ENCODE data around the gene PSMG2. TPM values are rescaled to one million over a fixed set of nuclear protein-coding genes. Genes with fewer than 3 reads are reported as not detected.

Gene PSMG2
- total and polyA plus RNA-seq, 11 donors: 35.8 to 65.7 (median 44.9) TPM

DNA sequence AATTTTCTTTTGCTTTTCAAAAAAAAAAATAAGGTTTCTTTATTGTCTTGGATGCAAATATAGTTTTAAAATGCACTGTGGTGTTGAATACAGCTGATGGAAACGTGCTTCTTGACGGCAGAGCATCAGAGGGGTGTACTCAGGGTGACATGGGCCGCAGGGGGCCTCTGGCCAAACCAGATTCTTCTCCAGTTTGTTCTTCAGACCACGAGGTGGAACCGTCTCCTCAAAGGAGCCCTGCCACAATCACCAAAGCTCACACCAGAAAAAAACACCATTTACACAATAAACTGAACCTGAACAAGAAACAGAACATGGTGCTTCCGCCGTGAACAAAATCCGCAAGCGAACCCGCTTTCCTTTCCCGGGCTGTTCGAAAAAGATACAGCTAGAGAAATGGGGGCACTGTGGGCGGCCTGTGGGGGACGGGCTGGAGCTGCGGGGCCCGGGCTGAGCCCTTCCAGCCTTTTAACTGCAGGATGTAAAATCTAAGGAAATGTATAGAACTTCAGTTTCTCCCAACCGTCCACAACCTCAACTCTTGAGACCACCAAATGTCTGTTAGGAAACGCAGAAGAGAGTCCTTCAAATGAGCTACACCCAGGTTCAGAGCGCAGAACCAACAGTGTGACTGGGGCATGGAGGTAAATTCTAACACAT, 34.5 kb downstream of the PSMG2 start:
- ATAC-seq (no peak), DNase-seq (no peak)
- Histone ChIP-seq H3K36me3 (no peaks in the 10 kb centered on the region), H3K4me3 (no peak overlapping the region), H3K4me1 (no peaks in the 10 kb centered on the region), H3K9me3 (no peaks in the 10 kb centered on the region), H3K27me3 (no peaks in the 10 kb centered on the region), H3K27ac (no peak overlapping the region)
- intact Hi-C loops (cut with DNase I): loop anchor here in 1 of 10 donors (10.0 kb wide), 1 partner anchor 417 kb away; no protein-coding TSS in a partner anchor
- TF ChIP-seq CTCF (IDR thresholded peaks at IDR 0.05) (no peak), POLR2A (IDR thresholded peaks at IDR 0.05) (no peak)
- 86 to 92% (median 89%) methylated on average over 19 of the region's 19 CpGs for WGBS, 4 donors

DNA sequence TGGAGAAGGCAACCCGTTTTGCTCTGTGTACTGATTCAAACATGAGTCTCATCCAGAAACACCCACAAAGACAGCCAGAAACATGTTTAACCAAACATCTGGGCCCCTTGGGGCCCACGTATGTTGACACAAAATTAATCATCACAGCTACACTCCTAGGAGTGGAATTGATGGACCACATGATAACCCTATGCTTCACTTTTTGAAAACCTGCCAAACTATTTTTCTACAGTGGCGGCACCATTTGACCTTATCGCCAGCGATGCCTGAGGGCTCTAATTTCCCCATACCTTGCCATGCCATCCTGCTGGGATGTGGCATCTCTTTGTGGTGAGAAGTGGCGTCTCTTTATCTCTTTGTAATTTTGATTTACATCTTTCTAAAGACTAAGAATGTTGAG, 38.5 kb downstream of the PSMG2 start:
- no peak for TF ChIP-seq CTCF (IDR thresholded peaks at IDR 0.05)
- TF ChIP-seq POLR2A (IDR thresholded peaks at IDR 0.05): no peak
- Histone ChIP-seq H3K27me3 (no peaks in the 10 kb centered on the region), H3K36me3 (no peaks in the 10 kb centered on the region), H3K27ac (no peak overlapping the region), H3K4me3 (no peak overlapping the region), H3K9me3 (no peaks in the 10 kb centered on the region), H3K4me1 (no peaks in the 10 kb centered on the region)
- 81 to 91% (median 87%) methylated on average over 6 of the region's 6 CpGs for WGBS, 4 donors
- intact Hi-C loops (cut with DNase I): loop anchor here in 4 of 10 donors (5.0 to 10.0 kb wide), 2 partner anchors 153 to 191 kb away; no protein-coding TSS in a partner anchor
- DNase-seq (no peak), ATAC-seq (no peak)

DNA sequence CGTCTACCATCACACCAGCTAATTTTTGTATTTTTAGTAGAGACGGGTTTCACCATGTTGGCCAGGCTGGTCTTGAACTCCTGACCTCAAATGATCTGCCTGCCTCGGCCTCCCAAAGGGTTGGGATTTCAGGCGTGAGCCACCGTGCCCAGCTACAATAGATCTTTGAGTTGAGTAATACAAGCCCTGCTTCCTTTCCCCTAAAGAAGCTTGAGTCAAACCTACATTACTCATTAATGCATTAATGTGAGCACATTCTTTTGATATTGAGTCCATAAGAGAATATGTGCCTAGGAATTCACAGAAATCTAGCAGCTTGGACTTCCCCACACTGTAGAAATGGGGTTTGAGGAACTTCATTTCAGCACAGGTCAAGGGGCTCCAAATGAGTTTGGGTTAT, 39.6 kb downstream of the PSMG2 start:
- 82 to 87% (median 85%) methylated on average over 5 of the region's 5 CpGs for WGBS, 4 donors
- Histone ChIP-seq H3K9me3 (no peaks in the 10 kb centered on the region), H3K27ac (no peak overlapping the region), H3K4me3 (no peak overlapping the region), H3K4me1 (no peaks in the 10 kb centered on the region), H3K27me3 (no peaks in the 10 kb centered on the region), H3K36me3 (no peaks in the 10 kb centered on the region)
- TF ChIP-seq POLR2A (IDR thresholded peaks at IDR 0.05) (no peak), CTCF (IDR thresholded peaks at IDR 0.05) (no peak)
- no peak for ATAC-seq
- intact Hi-C loops (cut with DNase I): loop anchor here in 5 of 10 donors (1.0 to 10.0 kb wide), 3 partner anchors 152 to 192 kb away; no protein-coding TSS in a partner anchor
- no peak for DNase-seq

GRCh38 chr18:12744103-12744502, 41.3 kb downstream of the PSMG2 start:
- Histone ChIP-seq H3K4me1 (no peaks in the 10 kb centered on the region), H3K36me3 (no peaks in the 10 kb centered on the region), H3K9me3 (no peaks in the 10 kb centered on the region), H3K27ac (no peak overlapping the region), H3K4me3 (no peak overlapping the region), H3K27me3 (no peaks in the 10 kb centered on the region)
- intact Hi-C loops (cut with DNase I): loop anchor here in 6 of 10 donors (1.0 to 10.0 kb wide), 4 partner anchors 151 to 191 kb away; no protein-coding TSS in a partner anchor
- DNase-seq: no peak
- peak in 3 of 4 donors; percentile 48 to 61 (median 55) for ATAC-seq
- TF ChIP-seq POLR2A (IDR thresholded peaks at IDR 0.05): no peak
- TF ChIP-seq CTCF (IDR thresholded peaks at IDR 0.05): peak; percentile 25 to 69 (median 52)
- WGBS, 4 donors: 0 to 9% (median 0%) methylated on average over 2 of the region's 2 CpGs

Data from heart left ventricle (tissue), 16 donors.